Uterus (tissue), 2 donors: ENCODE data around the gene ZCCHC3.

Experiments used
- POLR2A ChIP-seq, 2 donors: fragments of 450-650 bp; IDR thresholded peaks; one replicate each; pipeline ENCODE4 v1.6.1; 2016; ENCODE audit warnings: antibody characterized with exemption in 2 of 2, mild to moderate bottlenecking in 1 of 2, moderate library complexity in 1 of 2
- TF ChIP-seq, protein P1 (sequence below), 4 experiments: fragments of 200-600 bp in 2 of 4; fragments of 450-650 bp in 2 of 4; sonication (generic) in 2 of 4; IDR thresholded peaks; one replicate each; pipeline ENCODE4 v1.5.1; 2016 to 2019; ENCODE audit warnings: antibody characterized with exemption in 4 of 4, mild to moderate bottlenecking in 2 of 4, moderate library complexity in 1 of 4

DNA sequence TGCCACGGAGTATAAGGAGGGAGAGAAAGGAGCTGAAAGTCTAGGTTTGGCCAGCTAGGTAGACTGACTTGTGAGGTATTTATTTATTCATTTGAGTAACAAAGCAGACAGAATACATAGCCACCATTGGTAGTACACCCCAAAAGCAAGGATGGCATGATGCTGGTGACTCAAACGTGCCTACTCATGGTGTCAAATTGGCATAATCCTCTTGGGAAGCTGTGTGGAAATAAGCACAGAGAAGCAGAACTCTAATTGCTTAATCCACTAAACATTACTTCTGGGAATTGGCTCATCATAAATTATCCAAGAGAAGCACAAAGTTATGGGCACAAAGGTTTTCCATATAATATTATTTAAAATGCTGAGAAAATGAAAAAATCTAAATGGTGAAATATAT lies 37.4 kb upstream of the ZCCHC3 start:
- TF ChIP-seq, protein P1, sequence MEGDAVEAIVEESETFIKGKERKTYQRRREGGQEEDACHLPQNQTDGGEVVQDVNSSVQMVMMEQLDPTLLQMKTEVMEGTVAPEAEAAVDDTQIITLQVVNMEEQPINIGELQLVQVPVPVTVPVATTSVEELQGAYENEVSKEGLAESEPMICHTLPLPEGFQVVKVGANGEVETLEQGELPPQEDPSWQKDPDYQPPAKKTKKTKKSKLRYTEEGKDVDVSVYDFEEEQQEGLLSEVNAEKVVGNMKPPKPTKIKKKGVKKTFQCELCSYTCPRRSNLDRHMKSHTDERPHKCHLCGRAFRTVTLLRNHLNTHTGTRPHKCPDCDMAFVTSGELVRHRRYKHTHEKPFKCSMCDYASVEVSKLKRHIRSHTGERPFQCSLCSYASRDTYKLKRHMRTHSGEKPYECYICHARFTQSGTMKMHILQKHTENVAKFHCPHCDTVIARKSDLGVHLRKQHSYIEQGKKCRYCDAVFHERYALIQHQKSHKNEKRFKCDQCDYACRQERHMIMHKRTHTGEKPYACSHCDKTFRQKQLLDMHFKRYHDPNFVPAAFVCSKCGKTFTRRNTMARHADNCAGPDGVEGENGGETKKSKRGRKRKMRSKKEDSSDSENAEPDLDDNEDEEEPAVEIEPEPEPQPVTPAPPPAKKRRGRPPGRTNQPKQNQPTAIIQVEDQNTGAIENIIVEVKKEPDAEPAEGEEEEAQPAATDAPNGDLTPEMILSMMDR (IDR thresholded peaks at IDR 0.05), result no peak
- TF ChIP-seq POLR2A (IDR thresholded peaks at IDR 0.05), result no peak
